PC-9 (cell line): ENCODE results near the gene HEY2.

Experiments used
- CTCF ChIP-seq: fragments of 200-600 bp; sonication (generic); conservative IDR thresholded peaks from 2 replicates; pipeline ENCODE4 v1.6.1; 2017; ENCODE audit warnings: mixed run types, antibody characterized with exemption, mild to moderate bottlenecking, moderate library complexity
- EZH2 ChIP-seq: fragments of 200-600 bp; sonication (generic); IDR thresholded peaks from 2 replicates; pipeline ENCODE4 v1.8.0; 2017; ENCODE audit warnings: antibody characterized with exemption, low read depth

- no peak for TF ChIP-seq CTCF
- no peak for TF ChIP-seq EZH2
Measured at GRCh38 chr6:125790358-125791150, 41.1 kb downstream of the HEY2 start, which contains the start of gene NCOA7.
